Lower lobe of right lung (tissue), 2 donors: Measurements from ENCODE around the gene MKKS. TPM values are rescaled to one million over a fixed set of nuclear protein-coding genes. Genes with fewer than 3 reads are reported as not detected.

Experiments
- ATAC-seq, 2 donors: fragments of 200-7000 bp; cut with Tn5 transposase; one replicate each; pipeline ENCODE4 v1.9.1; 2020 to 2022; ENCODE audit warnings: mild to moderate bottlenecking in 2 of 2, moderate library complexity in 2 of 2
- DNase-seq: peaks from one replicate; pipeline ENCODE4 v3.0.0-alpha.2; 2020
- H3K27ac ChIP-seq: fragments of 200-600 bp; one replicate; pipeline ENCODE4 v1.8.0; 2022
- H3K27me3 ChIP-seq: fragments of 200-600 bp; one replicate; pipeline ENCODE4 v1.8.0; 2022; ENCODE audit warnings: low read depth
- H3K36me3 ChIP-seq: fragments of 200-600 bp; one replicate; pipeline ENCODE4 v1.8.0; 2022; ENCODE audit warnings: mild to moderate bottlenecking
- H3K4me1 ChIP-seq: fragments of 200-600 bp; one replicate; pipeline ENCODE4 v1.8.0; 2022
- H3K4me3 ChIP-seq: fragments of 200-600 bp; one replicate; pipeline ENCODE4 v1.8.0; 2022; ENCODE audit warnings: mild to moderate bottlenecking
- H3K9me3 ChIP-seq: fragments of 200-600 bp; one replicate; pipeline ENCODE4 v1.8.0; 2022
- intact Hi-C: fragments of 100-400 bp; cut with DNase I; formaldehyde crosslinking; loops from one replicate; pipeline ENCODE4 v1.11.0; 2022
- long read RNA-seq: library from polyadenylated mRNA; unstranded; transcript quantifications from one replicate; pipeline ENCODE4 v2.0.0, GENCODE V29; 2021
- total RNA-seq: library from RNA; stranded (reverse); fragmentation: NEBNext Ultra II Directional; extraction: Animal tissue kit (Norgen Biotek cat#: 25700); gene quantifications from one replicate; pipeline ENCODE4 v1.2.1, GENCODE V29; 2021
- TF ChIP-seq, protein P1 (sequence below): fragments of 200-600 bp; IDR thresholded peaks from one replicate; pipeline ENCODE4 v1.8.0; 2022; ENCODE audit warnings: antibody characterized with exemption, mild to moderate bottlenecking
- donor health status: DM: no; HTN: yes; CAD: no; lungs with severe emphysema.

The MKKS gene
- total RNA-seq = 16.8 TPM
- long read RNA-seq, full-length matches to known transcripts = 47 of 64 reads
- long read RNA-seq, partial matches to known transcripts = 14 of 64 reads
- long read RNA-seq, other reads (novel, unspliced or antisense) = 3 of 64 reads

DNA sequence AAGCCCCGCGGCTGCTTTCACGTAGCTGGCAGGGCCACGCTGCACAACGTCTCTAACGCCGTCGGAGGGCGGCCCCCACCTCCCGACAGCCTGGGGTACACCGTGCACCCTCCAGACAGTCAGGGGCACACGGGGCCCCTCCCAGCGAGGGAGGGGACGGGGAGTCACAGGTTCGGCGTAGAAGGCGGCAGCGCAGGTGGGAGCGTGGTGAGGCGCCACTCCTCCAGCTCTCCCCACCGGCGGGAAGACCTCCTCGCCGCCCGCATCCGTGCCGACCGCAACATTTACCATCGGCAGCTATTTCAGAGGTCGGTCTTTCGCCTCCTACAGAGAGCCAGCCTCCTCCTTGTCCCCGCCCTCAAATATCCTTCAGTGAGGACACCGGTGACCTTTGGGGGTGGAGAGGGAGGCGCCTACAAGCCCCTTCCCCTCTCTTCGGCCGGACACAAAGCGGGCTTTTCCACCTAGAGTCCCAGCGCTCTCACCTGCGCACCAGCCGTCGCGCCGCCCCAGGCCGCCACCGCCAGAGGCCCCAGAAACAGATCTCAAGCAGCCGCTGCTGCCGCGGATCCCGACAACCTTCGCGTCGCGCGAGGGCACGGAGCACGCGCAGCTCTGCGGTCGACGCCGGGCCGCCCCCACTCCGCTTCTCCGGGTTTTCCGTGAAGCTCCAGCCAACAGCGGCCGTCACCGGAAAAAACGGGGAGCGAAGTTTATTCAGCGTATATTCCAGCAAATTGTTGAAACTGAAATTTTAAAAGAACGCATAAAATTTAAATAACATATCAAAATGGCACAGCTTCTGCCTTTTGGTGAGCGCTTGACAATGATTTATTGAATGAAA lies at the start of gene MKKS:
MKKS (minus strand) TSS at position 600 of the 844 bp plus-strand sequence. CDS start 20,708 bp downstream, outside the sequence.
- H3K27me3 ChIP-seq = no peaks in the 10 kb centered on the region
- TF ChIP-seq, protein P1, sequence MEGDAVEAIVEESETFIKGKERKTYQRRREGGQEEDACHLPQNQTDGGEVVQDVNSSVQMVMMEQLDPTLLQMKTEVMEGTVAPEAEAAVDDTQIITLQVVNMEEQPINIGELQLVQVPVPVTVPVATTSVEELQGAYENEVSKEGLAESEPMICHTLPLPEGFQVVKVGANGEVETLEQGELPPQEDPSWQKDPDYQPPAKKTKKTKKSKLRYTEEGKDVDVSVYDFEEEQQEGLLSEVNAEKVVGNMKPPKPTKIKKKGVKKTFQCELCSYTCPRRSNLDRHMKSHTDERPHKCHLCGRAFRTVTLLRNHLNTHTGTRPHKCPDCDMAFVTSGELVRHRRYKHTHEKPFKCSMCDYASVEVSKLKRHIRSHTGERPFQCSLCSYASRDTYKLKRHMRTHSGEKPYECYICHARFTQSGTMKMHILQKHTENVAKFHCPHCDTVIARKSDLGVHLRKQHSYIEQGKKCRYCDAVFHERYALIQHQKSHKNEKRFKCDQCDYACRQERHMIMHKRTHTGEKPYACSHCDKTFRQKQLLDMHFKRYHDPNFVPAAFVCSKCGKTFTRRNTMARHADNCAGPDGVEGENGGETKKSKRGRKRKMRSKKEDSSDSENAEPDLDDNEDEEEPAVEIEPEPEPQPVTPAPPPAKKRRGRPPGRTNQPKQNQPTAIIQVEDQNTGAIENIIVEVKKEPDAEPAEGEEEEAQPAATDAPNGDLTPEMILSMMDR = no peak
- no peaks in the 10 kb centered on the region for H3K9me3 ChIP-seq
- peak within 1 kb of the TSS; percentile 97 for H3K4me3 ChIP-seq
- peak within 1 kb of the TSS; percentile 94 for H3K27ac ChIP-seq
- peaks cover 33% of the 10 kb centered on the region for H3K4me1 ChIP-seq
- no peaks in the 10 kb centered on the region for H3K36me3 ChIP-seq
- DNase-seq = peak; percentile 94
- intact Hi-C loops = no loop called here
- peak; percentile 92 to 94 for ATAC-seq

- no peak for ATAC-seq
- intact Hi-C loops = no loop called here
- TF ChIP-seq, protein P1 = no peak
Measured at GRCh38 chr20:10483691-10484090, 49.7 kb upstream of the MKKS start.

DNA sequence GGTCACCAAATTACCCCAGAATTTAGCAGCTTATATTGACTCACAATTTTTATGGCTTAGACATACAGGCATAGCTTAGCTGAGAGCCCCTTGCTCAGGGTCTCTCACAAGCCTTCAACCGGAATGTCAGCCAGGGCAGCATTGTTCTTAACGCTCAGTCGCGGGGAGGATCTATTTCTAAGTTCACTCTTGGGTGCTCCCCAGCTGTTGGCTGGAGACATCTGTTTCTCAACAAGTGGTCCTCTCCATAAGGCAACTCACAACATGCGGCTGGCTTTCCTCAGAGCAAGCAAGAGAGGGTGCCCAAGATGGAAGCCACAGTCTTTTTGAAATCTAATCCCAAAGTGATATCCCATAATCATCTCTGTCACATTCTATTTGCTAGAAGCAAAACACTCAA lies 47.7 kb upstream of the MKKS start:
- no peaks in the 10 kb centered on the region for H3K4me1 ChIP-seq
- TF ChIP-seq, protein P1 = no peak
- no peak for ATAC-seq

More at GRCh38 chr20:10483691-10484090, 49.7 kb upstream of the MKKS start:
- Histone ChIP-seq H3K27me3 (no peaks in the 10 kb centered on the region), H3K36me3 (no peaks in the 10 kb centered on the region), H3K4me3 (no peak overlapping the region), H3K9me3 (no peaks in the 10 kb centered on the region), H3K27ac (no peak overlapping the region), H3K4me1 (no peaks in the 10 kb centered on the region)
- no peak for DNase-seq

GRCh38 chr20:10478930-10479329 lies 44.9 kb upstream of the MKKS start:
- Histone ChIP-seq H3K36me3 (no peaks in the 10 kb centered on the region), H3K9me3 (no peaks in the 10 kb centered on the region), H3K4me1 (peaks cover 18% of the 10 kb centered on the region), H3K27me3 (no peaks in the 10 kb centered on the region), H3K27ac (no peak overlapping the region), H3K4me3 (no peak overlapping the region)
- DNase-seq (no peak), ATAC-seq (no peak)
- TF ChIP-seq, protein P1 = no peak
- intact Hi-C loops = no loop called here

More for the DNA sequence above, 47.7 kb upstream of the MKKS start:
- H3K27me3 ChIP-seq = no peaks in the 10 kb centered on the region
- no peaks in the 10 kb centered on the region for H3K36me3 ChIP-seq
- DNase-seq = no peak
- H3K4me3 ChIP-seq = no peak overlapping the region
- intact Hi-C loops = no loop called here
- no peaks in the 10 kb centered on the region for H3K9me3 ChIP-seq
- H3K27ac ChIP-seq = no peak overlapping the region

DNA sequence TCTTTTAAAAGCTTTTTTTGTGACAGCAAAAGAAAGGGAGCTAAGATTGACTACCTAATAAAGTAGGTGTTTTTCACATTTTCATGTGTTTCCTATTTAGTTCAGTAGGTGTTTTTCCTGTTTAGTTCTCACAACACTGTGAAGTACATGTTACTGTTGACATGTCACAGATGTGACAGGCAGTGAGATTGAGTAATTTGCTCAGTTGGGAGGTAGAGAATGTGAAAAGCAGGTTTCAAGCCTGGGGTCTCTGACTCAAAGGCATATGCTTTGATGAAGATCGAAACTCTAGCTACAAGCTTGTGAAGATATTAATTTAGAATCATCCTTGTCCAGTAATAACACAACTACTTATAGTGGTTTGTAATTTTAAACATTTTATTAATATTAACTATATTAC lies 44.2 kb upstream of the MKKS start:
- no peak overlapping the region for H3K4me3 ChIP-seq
- H3K36me3 ChIP-seq = no peaks in the 10 kb centered on the region
- no peaks in the 10 kb centered on the region for H3K9me3 ChIP-seq
- no peak for ATAC-seq
- intact Hi-C loops = no loop called here
- H3K27ac ChIP-seq = no peak overlapping the region
- peaks cover 18% of the 10 kb centered on the region for H3K4me1 ChIP-seq
- no peaks in the 10 kb centered on the region for H3K27me3 ChIP-seq
- DNase-seq = no peak
- TF ChIP-seq, protein P1 = no peak
